GM10847 (cell line): Measurements from ENCODE around the gene CXADR.

Experiments used
- POLR2A ChIP-seq: IDR thresholded peaks from 2 replicates; pipeline ENCODE4 v1.6.1; 2011; ENCODE audit not compliant: insufficient read length; ENCODE audit errors: extremely low read depth

The CXADR gene

GRCh38 chr21:17529648-17530047 lies 16.8 kb downstream of the CXADR start:
- TF ChIP-seq POLR2A: no peak

GRCh38 chr21:17532292-17532691 lies 19.4 kb downstream of the CXADR start:
- TF ChIP-seq POLR2A: no peak

- no peak for TF ChIP-seq POLR2A
Observed at GRCh38 chr21:17536381-17536780, 23.5 kb downstream of the CXADR start.

- no peak for TF ChIP-seq POLR2A
Observed at GRCh38 chr21:17537299-17537698, 24.5 kb downstream of the CXADR start.

- no peak for TF ChIP-seq POLR2A
Observed at GRCh38 chr21:17538576-17538975, 25.7 kb downstream of the CXADR start.

GRCh38 chr21:17539323-17539722 lies 26.5 kb downstream of the CXADR start:
- no peak for TF ChIP-seq POLR2A

- TF ChIP-seq POLR2A: no peak
Observed at GRCh38 chr21:17539743-17540341, 27.0 kb downstream of the CXADR start.

GRCh38 chr21:17540530-17540929 lies 27.7 kb downstream of the CXADR start:
- TF ChIP-seq POLR2A: no peak

- TF ChIP-seq POLR2A: no peak
Observed at GRCh38 chr21:17542371-17543011, 29.6 kb downstream of the CXADR start.

- TF ChIP-seq POLR2A: no peak
Observed at GRCh38 chr21:17545007-17545406, 32.2 kb downstream of the CXADR start.

- TF ChIP-seq POLR2A: no peak
Observed at GRCh38 chr21:17548262-17548661, 35.4 kb downstream of the CXADR start.

- TF ChIP-seq POLR2A: no peak
Observed at GRCh38 chr21:17550671-17551308, 37.9 kb downstream of the CXADR start.

- TF ChIP-seq POLR2A: no peak
Observed at GRCh38 chr21:17552410-17552809, 39.6 kb downstream of the CXADR start.

- no peak for TF ChIP-seq POLR2A
Observed at GRCh38 chr21:17554120-17554519, 41.3 kb downstream of the CXADR start.

- no peak for TF ChIP-seq POLR2A
Observed at GRCh38 chr21:17554679-17555465, 42.0 kb downstream of the CXADR start.
